ENCODE results near the gene ABCF2.

GRCh38 chr7:151260471-151260870 is 33.5 kb upstream of the ABCF2 start:
- TF ChIP-seq CTCF (IDR thresholded peaks at IDR 0.05) = no peak
- TF ChIP-seq EZH2 (IDR thresholded peaks at IDR 0.05; ENCODE audit: borderline replicate concordance, insufficient read depth, low read depth, low read length, poor library complexity, severe bottlenecking) = no peak
